Neural progenitor cell (in vitro differentiated cells): Measurements from ENCODE around the gene KBTBD7. TPM values are rescaled to one million over a fixed set of nuclear protein-coding genes. Genes with fewer than 3 reads are reported as not detected.
A peak's percentile ranks its signal among the peaks of the same experiment; 100 is the strongest.

ENCODE experiments used
- DNase-seq: peaks from one replicate; pipeline ENCODE4 v3.0.0-alpha.2; 2016; ENCODE audit warnings: low spot score
- H2AFZ ChIP-seq: fragments of 200-600 bp; sonication (generic); replicated peaks from 2 replicates; pipeline ENCODE4 v1.6.1; 2016; ENCODE audit warnings: antibody characterized with exemption
- H3F3A ChIP-seq: fragments of 200-600 bp; sonication (generic); 2 replicates; pipeline ENCODE4 v1.6.1; 2016; ENCODE audit warnings: antibody characterized with exemption, low read depth
- H3K27ac ChIP-seq: fragments of 200-600 bp; sonication (generic); 2 replicates; pipeline ENCODE4 v1.5.1; 2016; ENCODE audit warnings: mild to moderate bottlenecking
- H3K27me3 ChIP-seq: fragments of 200-600 bp; sonication (generic); 2 replicates; pipeline ENCODE4 v1.6.1; 2016; ENCODE audit warnings: mild to moderate bottlenecking, moderate library complexity
- H3K36me3 ChIP-seq: fragments of 200-600 bp; sonication (generic); 2 replicates; pipeline ENCODE4 v1.5.1; 2016
- H3K4me1 ChIP-seq: fragments of 200-600 bp; sonication (generic); 2 replicates; pipeline ENCODE4 v1.6.1; 2016; ENCODE audit warnings: mixed run types
- H3K4me2 ChIP-seq: fragments of 200-600 bp; sonication (generic); 2 replicates; pipeline ENCODE4 v1.6.1; 2016
- H3K4me3 ChIP-seq: fragments of 200-600 bp; sonication (generic); 2 replicates; pipeline ENCODE4 v1.5.1; 2016
- H3K79me2 ChIP-seq: fragments of 200-600 bp; sonication (generic); 2 replicates; pipeline ENCODE4 v1.6.1; 2016; ENCODE audit warnings: low read depth
- H3K9ac ChIP-seq: fragments of 200-600 bp; sonication (generic); 2 replicates; pipeline ENCODE4 v1.6.1; 2016
- H3K9me3 ChIP-seq: fragments of 200-600 bp; sonication (generic); 2 replicates; pipeline ENCODE4 v1.5.1; 2016; ENCODE audit warnings: low read depth
- H4K20me1 ChIP-seq: fragments of 200-600 bp; sonication (generic); 2 replicates; pipeline ENCODE4 v1.6.1; 2016; ENCODE audit warnings: low read depth
- H3K27ac Mint-ChIP-seq: 3 replicates; pipeline ENCODE4 v1.8.0; 2021; ENCODE audit warnings: mixed read lengths
- H3K27me3 Mint-ChIP-seq: 2 replicates; pipeline ENCODE4 v1.8.0; 2022; ENCODE audit warnings: low read depth, mild to moderate bottlenecking, inconsistent platforms, moderate library complexity, mixed read lengths; ENCODE audit not compliant: insufficient read depth
- H3K36me3 Mint-ChIP-seq: 3 replicates; pipeline ENCODE4 v1.8.0; 2021; ENCODE audit warnings: mixed read lengths
- H3K4me1 Mint-ChIP-seq: 3 replicates; pipeline ENCODE4 v1.8.0; 2021; ENCODE audit warnings: mixed read lengths
- H3K4me3 Mint-ChIP-seq: 3 replicates; pipeline ENCODE4 v1.8.0; 2021; ENCODE audit warnings: mild to moderate bottlenecking, moderate library complexity, mixed read lengths
- H3K9me3 Mint-ChIP-seq: 3 replicates; pipeline ENCODE4 v1.8.0; 2020; ENCODE audit warnings: mixed read lengths
- CTCF ChIP-seq: fragments of 200-600 bp; sonication (generic); IDR thresholded peaks from 2 replicates; pipeline ENCODE4 v1.5.1; 2017; ENCODE audit warnings: antibody characterized with exemption, mild to moderate bottlenecking
- EZH2 ChIP-seq: fragments of 200-600 bp; sonication (generic); IDR thresholded peaks from 2 replicates; pipeline ENCODE4 v1.6.1; 2017; ENCODE audit warnings: antibody characterized with exemption, mild to moderate bottlenecking, moderate library complexity
- EZH2phosphoT487 ChIP-seq: fragments of 200-600 bp; sonication (generic); IDR thresholded peaks from 2 replicates; pipeline ENCODE4 v1.6.1; 2017; ENCODE audit warnings: antibody characterized with exemption
- total RNA-seq: library from RNA; depleted of rRNA; stranded (reverse); fragments of >200 nt; gene quantifications from 2 replicates; pipeline ENCODE4 v1.2.3, GENCODE V29; 2015; ENCODE audit warnings: low replicate concordance

Gene KBTBD7
- total RNA-seq: 18.5 and 24.7 TPM in 2 replicates

GRCh38 chr13:41193919-41194824 is at the start of gene KBTBD7:
KBTBD7 (minus strand) TSS chr13:41194569; CDS start chr13:41194257, 312 bp downstream.
- Mint-ChIP-seq H3K4me1 (peaks cover 6% of the 10 kb centered on the region), H3K27ac (peak within 1 kb of the TSS; percentile 97), H3K27me3 (peaks cover 5% of the 10 kb centered on the region), H3K4me3 (peak within 1 kb of the TSS; percentile 92), H3K9me3 (peaks cover 21% of the 10 kb centered on the region), H3K36me3 (peaks cover 30% of the 10 kb centered on the region)
- Histone ChIP-seq H2AFZ (peak within 1 kb of the TSS; percentile 82), H3K79me2 (peaks cover 18% of the 10 kb centered on the region), H3K4me2 (peak within 1 kb of the TSS; percentile 74), H4K20me1 (no peaks in the 10 kb centered on the region), H3K27ac (no peak within 1 kb of the TSS), H3K9me3 (no peaks in the 10 kb centered on the region), H3F3A (no peaks in the 10 kb centered on the region), H3K36me3 (no peaks in the 10 kb centered on the region), H3K4me3 (peak within 1 kb of the TSS; percentile 54), H3K27me3 (no peaks in the 10 kb centered on the region), H3K9ac (peak within 1 kb of the TSS; percentile 60), H3K4me1 (peaks cover 7% of the 10 kb centered on the region)
- peak; percentile 95 for DNase-seq
- TF ChIP-seq EZH2 (no peak), CTCF (no peak), EZH2phosphoT487 (no peak)

- Histone ChIP-seq H3K36me3 (no peaks in the 10 kb centered on the region), H3K9ac (no peak overlapping the region)
- no peak overlapping the region for H3K27ac Mint-ChIP-seq
These were observed 47.3 kb upstream of the KBTBD7 start for GRCh38 chr13:41241626-41242025.

DNA sequence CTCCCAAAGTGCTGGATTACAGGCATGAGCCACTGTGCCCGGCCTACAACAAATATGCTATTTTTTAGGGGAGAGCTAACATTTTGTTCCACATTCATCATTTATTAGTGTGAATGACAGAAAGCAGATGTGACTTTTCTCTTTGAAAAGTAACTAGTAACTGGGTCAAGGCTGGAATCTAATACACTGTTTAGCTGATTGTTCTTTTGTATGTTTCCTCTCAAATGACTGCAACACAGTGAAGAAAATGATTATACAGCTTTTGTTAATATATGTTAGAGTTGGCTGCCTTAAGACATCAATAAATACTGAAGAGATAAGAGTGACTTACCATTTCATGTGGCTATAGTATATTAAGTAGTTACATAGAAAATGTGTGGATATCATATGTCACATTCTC is 42.0 kb upstream of the KBTBD7 start:
- Histone ChIP-seq H3K79me2 (no peaks in the 10 kb centered on the region), H3K9ac (no peak overlapping the region), H3K4me2 (no peak overlapping the region), H4K20me1 (no peaks in the 10 kb centered on the region), H3K36me3 (no peaks in the 10 kb centered on the region), H3K9me3 (no peaks in the 10 kb centered on the region), H2AFZ (no peak overlapping the region), H3K4me3 (no peak overlapping the region), H3K27ac (no peak overlapping the region), H3F3A (no peaks in the 10 kb centered on the region), H3K4me1 (no peaks in the 10 kb centered on the region), H3K27me3 (no peaks in the 10 kb centered on the region)
- no peak for DNase-seq
- Mint-ChIP-seq H3K36me3 (peaks cover 13% of the 10 kb centered on the region), H3K4me3 (no peak overlapping the region), H3K4me1 (no peaks in the 10 kb centered on the region), H3K9me3 (no peaks in the 10 kb centered on the region), H3K27me3 (no peaks in the 10 kb centered on the region), H3K27ac (no peak overlapping the region)
- no peak for TF ChIP-seq CTCF
- TF ChIP-seq EZH2: no peak
- no peak for TF ChIP-seq EZH2phosphoT487

More at GRCh38 chr13:41241626-41242025, 47.3 kb upstream of the KBTBD7 start:
- peaks cover 5% of the 10 kb centered on the region for H3K36me3 Mint-ChIP-seq
- TF ChIP-seq EZH2 (no peak), CTCF (no peak), EZH2phosphoT487 (no peak)
- Histone ChIP-seq H2AFZ (no peak overlapping the region), H3K79me2 (no peaks in the 10 kb centered on the region), H4K20me1 (no peaks in the 10 kb centered on the region), H3K27ac (no peak overlapping the region), H3K27me3 (no peaks in the 10 kb centered on the region), H3K4me3 (no peak overlapping the region), H3K4me2 (no peak overlapping the region), H3K4me1 (no peaks in the 10 kb centered on the region), H3K9me3 (no peaks in the 10 kb centered on the region), H3F3A (no peaks in the 10 kb centered on the region)
- H3K27me3 Mint-ChIP-seq: no peaks in the 10 kb centered on the region
- no peaks in the 10 kb centered on the region for H3K9me3 Mint-ChIP-seq
- no peaks in the 10 kb centered on the region for H3K4me1 Mint-ChIP-seq
- H3K4me3 Mint-ChIP-seq: no peak overlapping the region
- no peak for DNase-seq
